ENCODE results near the gene TNNI3K. TPM values are rescaled to one million over a fixed set of nuclear protein-coding genes. Genes with fewer than 3 reads are reported as not detected.

Gene TNNI3K
- total RNA-seq, 1 donor from 2014 or later = 84.6 TPM

- intact Hi-C loops (cut with DNase I) = no loop called here
- ATAC-seq (ENCODE audit: poor library complexity) (peak; percentile 11), DNase-seq (no peak)
Observed at GRCh38 chr1:74362691-74363090, 127.5 kb downstream of the TNNI3K start.

- ATAC-seq (ENCODE audit: poor library complexity) (peak; percentile 94), DNase-seq (peak; percentile 63)
- intact Hi-C loops (cut with DNase I) = no loop called here
Observed at GRCh38 chr1:74363220-74363619, 128.0 kb downstream of the TNNI3K start.

GRCh38 chr1:74367175-74367813 is 132.1 kb downstream of the TNNI3K start:
- intact Hi-C loops (cut with DNase I) = no loop called here
- ATAC-seq (ENCODE audit: poor library complexity) = no peak
- DNase-seq = no peak

GRCh38 chr1:74368335-74368734 is 133.1 kb downstream of the TNNI3K start:
- DNase-seq = no peak
- intact Hi-C loops (cut with DNase I) = no loop called here
- no peak for ATAC-seq (ENCODE audit: poor library complexity)

GRCh38 chr1:74375376-74375775 is 140.2 kb downstream of the TNNI3K start:
- intact Hi-C loops (cut with DNase I) = no loop called here
- ATAC-seq (ENCODE audit: poor library complexity) (no peak), DNase-seq (no peak)

- ATAC-seq (ENCODE audit: poor library complexity) (peak; percentile 68), DNase-seq (no peak)
- intact Hi-C loops (cut with DNase I) = no loop called here
Observed at GRCh38 chr1:74380252-74380651, 145.1 kb downstream of the TNNI3K start.

GRCh38 chr1:74388855-74389254 is 153.7 kb downstream of the TNNI3K start:
- intact Hi-C loops (cut with DNase I) = no loop called here
- DNase-seq (no peak), ATAC-seq (ENCODE audit: poor library complexity) (peak; percentile 45)

GRCh38 chr1:74392186-74392585 is 157.0 kb downstream of the TNNI3K start:
- DNase-seq (no peak), ATAC-seq (ENCODE audit: poor library complexity) (peak; percentile 47)
- intact Hi-C loops (cut with DNase I) = loop anchor here (5.0 kb wide), 1 partner anchor 50 kb away; no protein-coding TSS in a partner anchor

GRCh38 chr1:74392840-74393239 is 157.7 kb downstream of the TNNI3K start:
- DNase-seq = no peak
- peak; percentile 86 for ATAC-seq (ENCODE audit: poor library complexity)
- intact Hi-C loops (cut with DNase I) = loop anchor here (5.0 kb wide), 1 partner anchor 51 kb away; no protein-coding TSS in a partner anchor

GRCh38 chr1:74395571-74395970 is 160.4 kb downstream of the TNNI3K start:
- DNase-seq (no peak), ATAC-seq (ENCODE audit: poor library complexity) (no peak)
- intact Hi-C loops (cut with DNase I) = no loop called here

- intact Hi-C loops (cut with DNase I) = no loop called here
- DNase-seq (no peak), ATAC-seq (ENCODE audit: poor library complexity) (peak; percentile 17)
Observed at GRCh38 chr1:74396462-74396861, 161.3 kb downstream of the TNNI3K start.

GRCh38 chr1:74396933-74397332 is 161.7 kb downstream of the TNNI3K start:
- intact Hi-C loops (cut with DNase I) = no loop called here
- ATAC-seq (ENCODE audit: poor library complexity) (peak; percentile 45), DNase-seq (peak; percentile 47)

- DNase-seq (no peak), ATAC-seq (ENCODE audit: poor library complexity) (no peak)
- intact Hi-C loops (cut with DNase I) = no loop called here
Observed at GRCh38 chr1:74399249-74399648, 164.1 kb downstream of the TNNI3K start.

- intact Hi-C loops (cut with DNase I) = no loop called here
- DNase-seq = no peak
- ATAC-seq (ENCODE audit: poor library complexity) = no peak
Observed at GRCh38 chr1:74402873-74403272, 167.7 kb downstream of the TNNI3K start.

- DNase-seq (no peak), ATAC-seq (ENCODE audit: poor library complexity) (no peak)
- intact Hi-C loops (cut with DNase I) = no loop called here
Observed at GRCh38 chr1:74403606-74404005, 168.4 kb downstream of the TNNI3K start.

- intact Hi-C loops (cut with DNase I) = no loop called here
- ATAC-seq (ENCODE audit: poor library complexity) (no peak), DNase-seq (no peak)
Observed at GRCh38 chr1:74406759-74407158, 171.6 kb downstream of the TNNI3K start.

GRCh38 chr1:74407902-74408301 is 172.7 kb downstream of the TNNI3K start:
- DNase-seq (no peak), ATAC-seq (ENCODE audit: poor library complexity) (no peak)
- intact Hi-C loops (cut with DNase I) = no loop called here

GRCh38 chr1:74412244-74412643 is 177.1 kb downstream of the TNNI3K start:
- intact Hi-C loops (cut with DNase I) = no loop called here

GRCh38 chr1:74415935-74416334 is 180.7 kb downstream of the TNNI3K start:
- ATAC-seq (ENCODE audit: poor library complexity) (peak; percentile 65), DNase-seq (no peak)
- intact Hi-C loops (cut with DNase I) = no loop called here

More at GRCh38 chr1:74412244-74412643, 177.1 kb downstream of the TNNI3K start:
- DNase-seq (no peak), ATAC-seq (ENCODE audit: poor library complexity) (no peak)

GRCh38 chr1:74419611-74420010 is 184.4 kb downstream of the TNNI3K start:
- DNase-seq (no peak), ATAC-seq (ENCODE audit: poor library complexity) (no peak)
- intact Hi-C loops (cut with DNase I) = no loop called here

- ATAC-seq (ENCODE audit: poor library complexity) = peak; percentile 42
- intact Hi-C loops (cut with DNase I) = no loop called here
- DNase-seq = no peak
Observed at GRCh38 chr1:74420467-74420866, 185.3 kb downstream of the TNNI3K start.

All from Right ventricle myocardium superior (tissue), 1 donor.